ENCODE results near the gene WDR88. TPM values are rescaled to one million over a fixed set of nuclear protein-coding genes. Genes with fewer than 3 reads are reported as not detected.

Gene WDR88, protein sequence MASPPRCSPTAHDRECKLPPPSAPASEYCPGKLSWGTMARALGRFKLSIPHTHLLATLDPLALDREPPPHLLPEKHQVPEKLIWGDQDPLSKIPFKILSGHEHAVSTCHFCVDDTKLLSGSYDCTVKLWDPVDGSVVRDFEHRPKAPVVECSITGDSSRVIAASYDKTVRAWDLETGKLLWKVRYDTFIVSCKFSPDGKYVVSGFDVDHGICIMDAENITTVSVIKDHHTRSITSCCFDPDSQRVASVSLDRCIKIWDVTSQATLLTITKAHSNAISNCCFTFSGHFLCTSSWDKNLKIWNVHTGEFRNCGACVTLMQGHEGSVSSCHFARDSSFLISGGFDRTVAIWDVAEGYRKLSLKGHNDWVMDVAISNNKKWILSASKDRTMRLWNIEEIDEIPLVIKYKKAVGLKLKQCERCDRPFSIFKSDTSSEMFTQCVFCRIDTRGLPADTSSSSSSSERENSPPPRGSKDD
- not detected for total RNA-seq
- long read RNA-seq, partial matches to known transcripts: 0 of 1 reads
- long read RNA-seq, other reads (novel, unspliced or antisense): 1 of 1 reads

DNA sequence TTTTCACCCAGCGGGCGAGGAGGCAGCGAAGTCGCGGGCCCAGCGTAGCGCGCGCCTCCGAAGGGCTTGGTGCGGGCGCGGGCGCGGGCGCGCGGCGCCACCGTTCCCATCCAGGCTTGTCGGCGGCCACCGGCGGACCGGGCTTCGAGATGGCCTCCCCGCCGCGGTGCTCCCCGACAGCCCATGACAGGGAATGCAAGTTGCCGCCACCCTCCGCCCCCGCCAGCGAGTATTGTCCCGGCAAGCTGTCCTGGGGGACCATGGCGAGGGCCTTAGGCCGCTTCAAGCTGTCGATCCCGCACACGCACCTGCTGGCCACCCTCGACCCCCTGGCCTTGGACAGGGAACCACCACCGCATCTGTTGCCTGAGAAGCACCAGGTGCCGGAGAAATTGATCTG, at the start of gene WDR88:
Gene WDR88, plus strand, starts transcription at position 94 of the 400 bp plus-strand sequence. Its CDS starts 56 bp downstream, at position 150.
- DNase-seq (ENCODE audit: low spot score): no peak

DNA sequence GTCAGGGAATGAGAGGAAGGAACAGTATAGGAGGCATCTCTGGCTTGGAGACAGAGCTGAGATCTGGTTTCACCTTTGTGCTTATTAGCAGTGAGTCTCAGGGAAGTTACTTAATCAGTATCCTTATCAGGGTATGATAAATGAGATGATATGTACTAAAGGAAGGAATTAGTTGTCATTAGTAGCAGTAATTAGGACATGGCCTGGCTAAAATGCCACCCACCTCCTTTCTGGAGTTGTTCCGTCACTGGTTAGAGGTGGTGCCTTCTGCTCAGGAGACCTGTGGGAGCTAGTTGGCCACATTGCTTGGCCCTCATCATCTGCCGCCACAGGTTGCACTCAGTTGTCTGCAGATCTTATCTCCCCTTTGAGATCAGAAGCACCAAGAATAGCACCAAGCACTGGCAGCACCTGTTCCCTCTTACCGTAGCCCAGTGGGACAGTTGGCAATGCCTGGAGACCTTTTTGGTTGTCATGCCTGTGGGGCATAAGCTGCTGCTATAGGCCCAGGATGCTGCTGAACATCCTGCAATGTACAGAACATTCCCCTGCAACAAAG, 46.3 kb upstream of the WDR88 start:
- no peak for DNase-seq (ENCODE audit: low spot score)

DNA sequence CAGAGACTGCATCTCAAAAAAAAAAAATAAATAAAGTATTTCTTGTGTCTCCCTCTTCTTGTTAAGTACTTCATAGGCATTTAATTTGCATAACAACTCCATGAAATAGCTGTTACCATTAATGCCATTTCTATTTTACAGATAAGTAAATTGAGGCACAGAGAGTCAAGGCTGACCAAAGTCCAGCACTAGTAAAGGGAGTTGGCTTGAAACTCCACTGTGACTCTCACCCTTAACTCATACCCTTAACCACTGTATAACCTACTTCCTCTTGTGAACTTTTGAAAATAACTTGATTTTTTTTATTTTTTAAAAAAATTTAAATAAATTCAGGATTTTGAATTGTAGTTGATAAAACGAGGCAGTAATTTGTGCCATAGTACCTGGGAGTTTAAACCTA, 45.0 kb upstream of the WDR88 start:
- no peak for DNase-seq (ENCODE audit: low spot score)

DNA sequence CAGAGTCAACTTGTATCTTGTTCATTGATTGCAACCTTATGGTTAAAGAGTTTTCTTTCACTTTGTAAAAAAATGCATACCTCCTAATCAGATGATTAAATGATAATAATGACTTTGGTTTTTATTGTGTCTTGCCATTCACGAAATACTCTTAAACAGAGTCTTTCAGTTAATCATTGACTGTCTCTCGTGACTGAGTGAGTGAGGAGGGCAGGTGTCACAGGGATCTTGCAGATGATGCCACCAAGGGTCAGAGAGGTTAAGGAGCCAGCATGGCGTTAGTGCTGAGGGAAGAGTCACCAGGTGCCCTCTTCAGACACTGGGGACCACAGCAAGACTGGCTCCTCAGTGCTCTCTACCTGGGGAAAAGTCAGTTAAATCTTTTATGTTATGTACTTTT, 42.9 kb upstream of the WDR88 start:
- DNase-seq (ENCODE audit: low spot score): no peak

DNA sequence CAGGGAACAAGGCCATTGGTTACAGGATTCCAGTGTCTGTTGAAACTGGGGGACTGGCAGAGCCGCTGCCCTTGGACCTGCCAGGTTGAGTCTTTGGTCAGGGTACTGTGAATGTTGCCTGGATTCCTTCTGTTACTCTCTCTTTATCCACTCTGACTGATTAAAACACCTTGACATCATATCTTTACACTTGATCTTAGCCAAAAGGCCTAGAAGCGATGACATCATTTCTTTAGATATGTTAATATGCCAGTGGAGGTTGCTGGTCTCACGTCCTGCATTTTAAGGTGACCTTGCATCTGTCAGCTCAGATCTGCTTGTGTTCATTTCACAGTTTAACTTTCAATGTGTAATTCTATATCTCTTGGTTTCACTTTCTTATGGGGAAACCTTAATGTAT, 41.7 kb upstream of the WDR88 start:
- no peak for DNase-seq (ENCODE audit: low spot score)

DNA sequence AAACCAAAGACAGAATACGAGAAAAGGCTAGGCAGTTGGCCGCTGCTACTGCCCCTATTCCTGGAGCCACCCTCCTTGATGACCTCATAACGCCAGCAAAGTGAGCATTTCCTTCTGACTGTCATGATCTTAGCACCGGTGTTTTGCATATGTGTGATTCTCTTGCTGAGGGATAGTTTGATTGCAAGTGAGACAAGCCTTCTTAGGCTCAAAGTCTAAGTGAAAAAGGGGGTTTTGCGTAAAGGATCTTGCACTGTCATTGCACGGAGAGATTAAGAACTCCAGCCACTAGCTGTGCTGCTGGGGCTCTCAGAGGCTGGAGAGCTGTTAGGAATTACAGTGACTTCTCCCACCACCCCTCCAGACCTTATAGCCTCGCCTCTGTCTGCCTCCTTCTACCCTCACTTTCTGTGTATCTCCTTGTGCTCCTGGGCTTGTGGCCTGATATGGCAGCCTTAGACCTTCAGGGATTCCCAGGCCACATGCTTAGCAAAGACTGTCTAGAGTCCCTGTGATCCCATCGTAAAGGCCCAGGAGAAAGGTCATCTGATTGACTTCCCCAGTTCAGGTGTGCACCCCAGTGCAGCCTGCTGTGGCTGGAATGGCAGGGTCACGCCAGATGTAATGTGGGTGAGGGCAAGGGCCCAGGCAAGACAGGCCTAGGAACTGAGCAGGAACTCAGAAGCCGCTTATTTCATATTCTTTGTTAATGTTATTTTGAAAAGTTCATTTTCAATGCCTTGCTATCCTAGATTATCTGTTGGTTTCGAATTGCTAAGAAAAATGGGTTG, 38.3 kb upstream of the WDR88 start:
- no peak for DNase-seq (ENCODE audit: low spot score)

DNA sequence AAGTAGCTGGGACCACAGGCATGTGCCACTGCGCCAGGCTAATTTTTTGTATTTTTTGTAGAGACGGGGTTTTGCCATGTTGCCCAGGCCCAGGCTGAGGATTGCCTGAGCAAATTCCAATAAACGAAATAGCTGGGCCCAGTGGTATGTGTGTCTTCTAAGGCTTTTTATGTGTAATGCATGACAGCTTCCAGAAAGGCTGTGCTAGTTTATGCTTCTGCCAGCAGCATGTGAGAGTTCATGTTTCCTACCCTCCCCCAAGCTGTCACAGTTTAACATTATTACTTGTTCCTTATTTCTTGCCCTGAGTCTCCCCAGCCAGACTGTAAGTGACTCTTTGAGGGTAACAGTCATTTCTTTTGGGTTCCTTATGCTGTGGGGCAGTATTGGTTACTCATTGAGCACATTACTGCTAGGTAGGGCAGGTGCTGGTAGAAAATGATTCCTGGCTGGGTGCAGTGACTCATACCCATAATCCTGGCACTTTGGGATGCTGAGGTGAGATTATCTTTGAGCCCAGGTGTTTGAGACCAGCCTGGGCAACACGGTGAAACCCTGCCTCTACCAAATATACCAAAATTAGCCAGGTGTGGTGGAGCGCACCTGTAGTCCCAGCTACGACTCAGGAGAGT, 37.4 kb upstream of the WDR88 start:
- no peak for DNase-seq (ENCODE audit: low spot score)

DNA sequence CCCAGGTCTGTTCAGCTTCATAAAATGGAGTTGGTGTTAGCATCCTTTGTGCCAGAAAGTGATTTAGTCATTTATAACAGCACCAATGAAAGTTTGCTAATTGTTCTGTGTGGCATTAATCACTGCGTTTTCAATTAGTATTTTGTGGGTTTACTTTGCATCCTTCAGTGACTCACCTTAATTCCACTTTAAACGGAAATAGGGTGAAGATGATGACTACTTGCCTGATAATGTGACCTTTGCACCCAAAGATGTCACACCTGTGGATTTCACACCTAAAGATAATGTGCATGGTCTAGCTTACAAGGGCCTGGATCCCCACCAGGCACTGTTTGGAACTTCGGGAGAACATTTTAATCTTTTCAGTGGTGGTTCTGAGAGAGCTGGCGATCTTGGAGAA, 35.9 kb upstream of the WDR88 start:
- DNase-seq (ENCODE audit: low spot score): no peak

DNA sequence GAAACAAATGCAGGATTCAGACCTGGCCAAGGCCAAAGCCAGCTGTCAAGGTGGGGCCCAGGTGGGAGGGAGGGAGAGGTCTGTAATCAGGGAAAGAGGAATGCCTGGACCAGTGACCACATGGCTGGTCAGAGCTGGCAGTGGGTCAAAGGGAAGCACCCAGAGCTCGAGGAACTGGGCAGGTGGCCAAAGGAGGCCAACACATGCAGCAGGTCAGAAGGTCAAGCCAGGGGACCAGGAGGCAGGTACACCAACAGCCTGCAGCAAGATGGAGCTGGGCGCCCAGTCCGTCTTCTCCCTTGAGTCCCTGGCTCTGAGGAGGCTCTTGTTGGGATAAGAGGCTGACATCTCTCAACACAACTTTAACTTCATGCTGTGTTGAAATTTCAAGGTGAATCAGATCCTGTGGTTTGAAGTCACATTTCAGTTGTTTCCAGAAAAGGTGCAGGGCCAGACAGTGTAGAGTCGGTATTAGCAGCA, 33.8 kb upstream of the WDR88 start:
- DNase-seq (ENCODE audit: low spot score): no peak

DNA sequence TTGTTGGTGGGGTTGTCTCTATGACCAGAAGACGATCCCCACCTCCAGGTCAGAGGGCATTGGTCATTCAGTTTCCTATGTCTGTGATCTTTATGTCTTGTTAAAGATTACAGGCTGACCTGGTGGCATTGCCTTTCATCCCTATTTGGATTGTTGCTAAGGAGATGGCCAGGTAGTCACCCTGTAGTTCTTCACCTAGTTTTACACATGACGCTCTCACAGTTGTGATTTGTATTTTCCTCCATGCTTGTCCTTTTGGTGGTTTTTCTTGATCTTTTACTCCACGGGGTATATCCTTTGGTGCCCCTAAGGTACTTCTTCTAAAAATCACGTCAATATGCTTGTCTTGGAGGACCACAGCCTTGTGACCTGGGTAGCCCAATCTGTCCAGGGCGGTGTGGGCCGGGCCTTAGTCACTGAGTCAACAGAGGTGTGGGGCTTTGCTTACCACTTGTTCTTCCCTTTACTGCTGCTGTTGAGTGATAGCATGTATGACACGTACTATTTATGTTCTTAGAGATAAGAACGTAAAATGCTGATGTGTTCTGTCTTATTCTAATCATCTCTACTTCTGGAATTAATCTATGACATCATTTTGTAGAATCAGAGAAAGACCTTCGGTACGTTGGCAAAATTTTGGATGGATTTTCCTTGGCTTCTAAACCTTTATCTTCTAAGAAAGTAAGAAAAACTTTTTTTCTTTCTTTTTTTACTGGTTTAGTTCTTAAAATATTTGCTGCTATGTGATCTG, 30.8 kb upstream of the WDR88 start:
- no peak for DNase-seq (ENCODE audit: low spot score)

DNA sequence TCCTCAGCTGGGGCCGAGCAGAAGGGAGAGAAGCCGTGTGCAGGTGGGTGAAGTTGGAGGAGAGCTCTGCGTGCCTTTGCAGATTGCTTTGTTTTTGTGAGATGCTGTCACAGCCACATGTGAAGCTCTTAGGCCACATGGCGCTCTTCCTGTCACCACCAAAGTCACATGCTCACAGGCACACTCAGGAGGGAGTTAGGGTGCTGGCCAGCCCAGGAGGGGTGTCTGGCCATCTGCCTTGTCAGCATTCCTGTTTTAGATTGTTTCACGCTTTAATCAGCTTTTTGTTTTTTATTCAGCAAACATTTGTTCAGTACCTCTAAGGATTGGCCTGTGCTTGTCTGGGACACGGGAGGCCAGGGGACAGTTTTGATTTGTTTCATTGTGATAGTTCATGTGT, 29.0 kb upstream of the WDR88 start:
- no peak for DNase-seq (ENCODE audit: low spot score)

DNA sequence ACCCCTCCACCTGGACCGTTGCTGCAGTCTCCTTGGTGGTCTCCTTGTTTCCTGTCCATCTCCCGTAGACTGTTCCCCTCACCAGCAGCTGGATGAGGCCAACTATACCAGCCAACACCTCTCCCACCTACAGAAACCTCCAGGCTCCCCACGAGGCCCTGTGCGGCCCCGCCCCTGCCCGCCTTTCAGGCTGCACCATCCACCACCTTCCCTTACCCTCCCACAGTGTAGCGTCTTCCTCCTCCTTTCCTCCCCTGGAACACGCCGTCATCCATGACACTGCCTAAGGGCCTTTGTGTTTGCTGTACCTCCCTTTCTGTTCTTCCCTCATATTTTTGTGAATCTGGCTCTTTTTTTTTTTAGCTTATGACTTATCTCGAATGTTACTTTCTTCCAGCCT, 23.8 kb upstream of the WDR88 start:
- DNase-seq (ENCODE audit: low spot score): no peak

DNA sequence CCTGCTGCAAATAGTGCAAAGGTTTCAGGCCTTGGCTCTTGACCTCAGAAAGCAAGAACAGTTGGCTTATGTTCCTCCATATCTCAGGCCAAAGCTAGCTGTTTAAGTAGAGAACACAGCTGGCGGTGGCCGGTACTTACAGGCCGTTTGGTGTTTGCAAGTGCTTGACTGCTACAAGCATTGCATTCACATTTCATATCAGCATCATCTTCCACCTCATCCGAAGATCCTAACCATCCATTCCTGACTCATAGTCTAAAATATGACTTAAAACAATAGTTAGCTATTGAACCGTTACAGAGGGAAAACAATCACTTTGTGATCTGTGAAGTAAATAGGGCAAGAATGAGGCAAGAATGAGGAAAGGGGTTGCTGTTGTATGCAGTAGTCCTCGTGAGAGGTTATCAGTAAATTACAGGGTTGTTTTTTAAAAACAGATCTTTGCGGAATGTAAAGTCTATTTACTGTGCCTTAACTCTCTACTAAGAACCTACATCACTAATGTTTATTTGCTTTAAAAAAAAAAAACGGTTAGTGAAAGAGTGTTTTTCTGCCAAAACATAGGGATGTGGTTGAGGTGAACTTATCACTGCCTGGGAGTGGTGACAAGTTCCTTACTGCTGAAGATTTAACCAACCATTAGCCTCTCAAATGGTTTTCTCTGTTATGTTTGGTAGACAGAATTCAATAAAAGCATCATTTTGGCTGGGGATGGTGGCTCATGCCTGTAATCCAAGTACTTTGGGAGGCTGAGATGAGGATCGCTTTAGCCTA, 21.6 kb upstream of the WDR88 start:
- no peak for DNase-seq (ENCODE audit: low spot score)

DNA sequence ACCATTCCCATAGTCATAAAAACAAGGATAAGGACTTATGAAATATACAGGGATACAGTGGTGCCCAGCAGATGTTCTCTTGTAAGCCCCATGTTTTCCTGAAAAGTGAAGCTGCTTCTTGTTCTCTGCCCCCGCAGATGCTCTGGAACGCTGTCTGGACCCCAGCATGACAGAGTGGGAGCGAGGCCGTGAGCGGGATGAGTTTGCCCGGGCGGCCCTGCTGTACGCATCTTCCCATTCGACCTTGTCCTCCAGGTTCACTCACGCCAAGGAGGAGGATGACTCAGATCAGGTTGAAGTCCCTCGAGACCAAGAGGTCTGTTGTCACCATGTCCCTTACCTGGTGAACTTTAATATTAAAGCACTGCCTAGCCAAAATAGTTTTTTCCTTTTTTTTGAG, 20.3 kb upstream of the WDR88 start:
- DNase-seq (ENCODE audit: low spot score): no peak

DNA sequence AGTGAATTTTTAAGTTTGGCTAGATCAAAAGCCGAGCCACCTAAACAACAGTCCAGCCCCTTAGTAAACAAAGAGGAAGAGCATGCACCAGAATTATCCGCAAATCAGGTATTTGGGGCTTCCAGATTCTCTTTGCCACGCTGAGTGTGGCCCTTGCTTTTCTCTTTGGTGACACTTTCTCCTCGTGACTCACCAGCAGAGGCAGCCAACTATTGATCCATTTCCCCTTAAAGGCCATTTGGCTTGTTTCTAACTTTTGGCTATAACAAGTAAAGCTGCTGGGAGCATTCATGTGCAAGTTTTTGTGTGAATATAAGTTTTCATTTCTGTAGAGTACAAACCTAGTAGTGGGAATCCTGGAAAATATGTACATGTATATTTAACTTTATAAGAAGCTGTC, 17.6 kb upstream of the WDR88 start:
- no peak for DNase-seq (ENCODE audit: low spot score)

DNA sequence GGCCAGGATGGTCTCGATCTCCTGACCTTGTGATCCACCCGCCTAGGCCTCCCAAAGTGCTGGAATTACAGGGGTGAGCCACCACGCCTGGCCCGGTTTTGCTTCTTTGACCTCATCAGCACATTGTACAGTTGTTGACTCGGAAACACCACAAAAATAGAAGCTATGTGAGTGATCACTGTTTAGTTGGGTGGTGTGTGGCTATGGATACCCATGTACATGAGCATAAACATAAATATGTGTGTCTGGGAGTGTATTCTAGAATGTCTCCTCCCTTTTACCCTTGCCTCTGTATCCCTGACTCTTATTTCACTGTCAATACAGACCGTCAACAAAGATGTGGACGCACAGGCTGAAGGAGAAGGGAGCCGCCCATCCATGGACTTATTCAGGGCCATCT, 14.4 kb upstream of the WDR88 start:
- DNase-seq (ENCODE audit: low spot score): no peak

DNA sequence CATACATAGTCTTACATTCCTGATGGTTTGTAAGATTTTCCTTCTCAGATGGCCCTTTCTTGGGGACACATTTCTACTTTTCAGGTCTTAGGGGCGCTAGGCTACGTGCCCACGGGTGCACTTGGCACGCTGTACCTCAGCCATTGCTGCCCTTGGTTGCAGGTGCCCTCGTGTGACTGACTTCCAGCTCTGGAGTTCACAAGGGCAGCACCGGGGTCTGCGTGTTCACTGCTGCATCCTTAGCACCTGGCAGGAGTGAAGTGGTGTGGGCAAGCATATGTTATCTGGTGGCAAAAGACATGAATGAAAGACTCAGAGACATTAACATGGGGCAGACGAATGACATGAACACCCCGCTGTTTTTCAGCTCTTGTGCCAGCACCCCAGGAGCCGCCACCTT, 13.3 kb upstream of the WDR88 start:
- no peak for DNase-seq (ENCODE audit: low spot score)

DNA sequence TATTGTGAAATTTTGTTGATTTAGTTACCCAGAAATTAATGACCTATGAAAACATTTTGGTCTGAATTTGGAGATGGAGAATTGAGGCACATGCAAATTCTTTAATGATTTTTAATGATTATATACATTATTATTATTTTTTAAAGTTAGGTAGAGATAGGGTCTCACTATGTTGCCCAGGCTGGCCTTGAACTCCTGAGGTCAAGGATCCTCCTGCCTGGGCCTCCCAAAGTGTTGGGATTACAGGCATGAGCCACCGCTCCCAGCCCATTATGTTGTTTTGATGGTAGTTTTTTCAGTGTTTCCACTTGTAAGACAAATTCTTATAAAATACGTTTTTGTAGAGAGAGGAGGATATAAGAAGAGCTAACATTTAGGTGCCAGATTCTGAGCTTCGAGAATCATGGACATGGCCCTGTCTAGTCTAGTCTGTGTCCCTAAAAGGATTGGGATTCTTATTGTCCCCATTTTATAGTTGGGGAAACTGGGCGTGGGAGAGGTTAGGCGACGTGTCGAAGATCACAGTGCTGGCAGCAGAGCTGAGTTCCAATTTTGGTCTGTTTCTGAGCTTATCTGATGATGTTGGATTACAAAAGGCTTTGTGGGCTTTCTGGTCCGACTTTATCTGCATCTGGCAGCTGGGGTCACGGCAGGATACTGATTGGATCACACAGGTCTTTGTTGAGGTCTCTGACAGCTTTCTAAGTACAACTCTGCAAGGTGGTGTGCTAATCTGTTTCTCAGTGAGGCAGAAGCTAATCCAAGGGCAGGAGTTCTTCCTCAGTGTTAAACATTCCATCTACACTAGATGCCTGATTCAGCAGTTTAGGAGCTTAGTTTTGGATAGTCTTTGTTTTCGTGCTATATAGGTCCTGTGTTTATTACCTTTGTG, 7.5 kb upstream of the WDR88 start:
- no peak for DNase-seq (ENCODE audit: low spot score)

DNA sequence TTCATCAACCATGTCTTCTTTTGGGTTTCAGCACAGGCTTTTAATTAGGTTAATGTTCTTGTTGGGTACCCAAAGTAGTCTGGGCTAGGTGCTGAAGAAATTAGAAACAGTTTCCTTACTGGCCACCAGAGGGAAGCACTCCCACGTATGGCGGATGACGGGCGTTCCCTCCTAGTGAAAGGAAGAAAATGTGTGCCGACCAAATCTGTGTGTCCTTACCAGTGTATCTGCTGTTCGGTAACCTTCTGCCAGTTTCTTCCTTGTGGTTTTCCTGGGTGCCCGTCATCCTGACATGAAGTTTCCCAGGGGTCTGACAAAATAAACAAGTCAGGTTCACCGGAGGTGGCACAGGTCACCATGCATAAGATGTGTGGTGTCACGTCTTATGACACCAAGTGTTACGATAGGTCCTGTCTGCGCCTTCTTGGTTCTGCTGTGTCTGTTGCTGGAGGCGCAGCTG, 6.0 kb upstream of the WDR88 start:
- DNase-seq (ENCODE audit: low spot score): no peak
